SK-N-SH treated with all-trans-retinoic acid at 6 μM for 48 hours (cell line): ENCODE data around the gene ATP9A.

Experiments used
- TF ChIP-seq, protein P1 (sequence below): fragments of 250-450 bp; sonication (Bioruptor Pico); IDR thresholded peaks from 2 replicates; pipeline ENCODE4 v1.5.1; 2021; ENCODE audit warnings: mild to moderate bottlenecking, moderate library complexity
- TF ChIP-seq, protein P2 (sequence below): fragments of 250-450 bp; sonication (Bioruptor Pico); IDR thresholded peaks from 2 replicates; pipeline ENCODE4 v1.8.0; 2020; ENCODE audit warnings: mild to moderate bottlenecking, moderate library complexity, borderline replicate concordance

DNA sequence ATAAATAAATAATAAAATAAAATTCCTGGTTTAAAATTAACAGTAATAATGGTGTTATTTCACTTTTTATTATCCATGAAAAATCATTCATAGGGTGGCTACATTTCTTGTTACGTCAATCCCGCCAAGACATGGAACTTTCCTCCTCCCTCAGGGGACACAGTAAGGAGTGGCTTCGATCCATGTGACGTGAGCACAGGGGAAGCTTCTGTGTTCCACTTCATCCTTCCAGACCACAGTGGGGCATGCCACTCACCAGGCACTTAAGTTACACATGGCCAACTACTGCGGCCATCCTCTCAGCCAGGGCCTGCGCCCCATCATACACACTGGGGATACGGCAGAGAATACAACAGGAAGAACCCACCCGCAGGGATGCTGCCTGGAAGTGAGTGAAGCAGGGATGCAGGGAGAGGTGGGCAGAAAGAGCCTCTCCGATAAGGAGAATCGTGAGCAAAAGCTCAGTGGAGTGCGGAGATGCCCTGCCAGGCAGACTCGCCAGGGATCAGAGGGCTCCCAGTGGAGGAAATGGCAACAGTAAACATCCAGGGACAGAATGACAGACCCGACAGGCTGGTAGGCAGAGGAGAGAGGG is 75.3 kb downstream of the ATP9A start:
- TF ChIP-seq, protein P1, sequence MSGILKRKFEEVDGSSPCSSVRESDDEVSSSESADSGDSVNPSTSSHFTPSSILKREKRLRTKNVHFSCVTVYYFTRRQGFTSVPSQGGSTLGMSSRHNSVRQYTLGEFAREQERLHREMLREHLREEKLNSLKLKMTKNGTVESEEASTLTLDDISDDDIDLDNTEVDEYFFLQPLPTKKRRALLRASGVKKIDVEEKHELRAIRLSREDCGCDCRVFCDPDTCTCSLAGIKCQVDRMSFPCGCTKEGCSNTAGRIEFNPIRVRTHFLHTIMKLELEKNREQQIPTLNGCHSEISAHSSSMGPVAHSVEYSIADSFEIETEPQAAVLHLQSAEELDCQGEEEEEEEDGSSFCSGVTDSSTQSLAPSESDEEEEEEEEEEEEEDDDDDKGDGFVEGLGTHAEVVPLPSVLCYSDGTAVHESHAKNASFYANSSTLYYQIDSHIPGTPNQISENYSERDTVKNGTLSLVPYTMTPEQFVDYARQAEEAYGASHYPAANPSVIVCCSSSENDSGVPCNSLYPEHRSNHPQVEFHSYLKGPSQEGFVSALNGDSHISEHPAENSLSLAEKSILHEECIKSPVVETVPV (CRISPR knock-in tag) = no peak
- TF ChIP-seq, protein P2, sequence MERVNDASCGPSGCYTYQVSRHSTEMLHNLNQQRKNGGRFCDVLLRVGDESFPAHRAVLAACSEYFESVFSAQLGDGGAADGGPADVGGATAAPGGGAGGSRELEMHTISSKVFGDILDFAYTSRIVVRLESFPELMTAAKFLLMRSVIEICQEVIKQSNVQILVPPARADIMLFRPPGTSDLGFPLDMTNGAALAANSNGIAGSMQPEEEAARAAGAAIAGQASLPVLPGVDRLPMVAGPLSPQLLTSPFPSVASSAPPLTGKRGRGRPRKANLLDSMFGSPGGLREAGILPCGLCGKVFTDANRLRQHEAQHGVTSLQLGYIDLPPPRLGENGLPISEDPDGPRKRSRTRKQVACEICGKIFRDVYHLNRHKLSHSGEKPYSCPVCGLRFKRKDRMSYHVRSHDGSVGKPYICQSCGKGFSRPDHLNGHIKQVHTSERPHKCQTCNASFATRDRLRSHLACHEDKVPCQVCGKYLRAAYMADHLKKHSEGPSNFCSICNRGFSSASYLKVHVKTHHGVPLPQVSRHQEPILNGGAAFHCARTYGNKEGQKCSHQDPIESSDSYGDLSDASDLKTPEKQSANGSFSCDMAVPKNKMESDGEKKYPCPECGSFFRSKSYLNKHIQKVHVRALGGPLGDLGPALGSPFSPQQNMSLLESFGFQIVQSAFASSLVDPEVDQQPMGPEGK (CRISPR knock-in tag) = no peak
